Ammon's horn (tissue), 1 donor: ENCODE results near the gene DDIT3.

Experiments used
- DNase-seq: peaks from one replicate; pipeline ENCODE4 v3.0.0-alpha.2; 2016; ENCODE audit warnings: low spot score

The DDIT3 gene

GRCh38 chr12:57485695-57486094 lies 34.6 kb downstream of the DDIT3 start:
- DNase-seq = no peak

DNA sequence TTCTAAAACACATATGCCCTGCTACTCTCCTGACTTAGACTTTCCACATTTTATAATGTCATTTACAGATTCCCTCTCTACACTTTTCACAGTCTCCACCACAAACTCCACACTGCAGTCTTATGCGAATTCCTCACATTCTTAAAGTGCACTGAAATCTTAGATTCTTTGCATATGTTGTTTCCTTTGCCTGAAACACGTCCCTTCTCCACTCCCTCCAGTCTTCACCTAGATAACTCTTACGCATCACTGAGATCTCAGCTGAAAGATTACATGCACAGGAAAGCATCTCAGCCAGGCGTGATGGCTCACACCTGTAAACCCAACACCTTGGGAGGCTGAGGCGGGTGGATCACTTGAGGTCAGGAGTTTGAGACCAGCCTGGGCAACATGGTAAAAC lies 36.8 kb downstream of the DDIT3 start:
- DNase-seq = no peak

DNA sequence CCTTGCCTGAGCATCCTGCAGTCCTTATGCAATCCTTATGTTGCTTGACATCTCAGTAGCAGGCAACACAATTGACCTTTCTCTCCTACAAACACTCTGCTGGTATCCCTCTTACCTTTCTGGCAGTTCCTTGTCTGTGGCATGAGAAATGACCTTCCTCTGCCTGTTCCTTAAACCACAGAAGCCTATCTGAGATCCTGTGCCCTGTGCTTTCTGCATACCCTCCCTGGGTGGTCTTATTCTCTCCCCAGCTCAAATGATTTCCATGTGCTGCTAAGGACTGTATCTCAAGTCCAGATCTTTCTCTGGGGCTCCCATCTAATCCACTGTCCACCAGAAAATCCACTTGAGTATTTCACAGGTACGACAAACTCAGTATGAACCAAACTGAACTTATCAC lies 38.6 kb downstream of the DDIT3 start:
- no peak for DNase-seq

- peak; percentile 58 for DNase-seq
Measured at GRCh38 chr12:57479376-57480115, 40.8 kb downstream of the DDIT3 start, which contains the start of gene ARHGAP9. Gene ARHGAP9 (minus strand): TSS chr12:57479866. CDS start chr12:57479406, 460 bp downstream.

DNA sequence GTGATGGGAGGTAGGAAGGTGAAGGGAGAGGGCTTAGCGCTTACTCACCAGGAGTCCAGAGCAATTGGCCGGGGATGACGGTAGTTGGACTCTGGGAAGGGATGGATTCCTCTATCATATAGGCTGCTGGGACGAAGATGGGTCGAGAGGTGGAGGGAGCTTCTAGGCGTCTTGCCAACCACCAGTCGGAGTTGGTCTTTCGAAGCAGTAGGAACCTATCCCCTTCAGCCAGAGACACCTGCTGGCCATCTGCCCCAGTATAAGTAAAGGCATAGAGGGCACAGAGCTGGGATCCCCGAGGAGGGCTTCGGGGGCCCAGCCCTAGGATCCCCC lies 41.3 kb downstream of the DDIT3 start:
- no peak for DNase-seq

DNA sequence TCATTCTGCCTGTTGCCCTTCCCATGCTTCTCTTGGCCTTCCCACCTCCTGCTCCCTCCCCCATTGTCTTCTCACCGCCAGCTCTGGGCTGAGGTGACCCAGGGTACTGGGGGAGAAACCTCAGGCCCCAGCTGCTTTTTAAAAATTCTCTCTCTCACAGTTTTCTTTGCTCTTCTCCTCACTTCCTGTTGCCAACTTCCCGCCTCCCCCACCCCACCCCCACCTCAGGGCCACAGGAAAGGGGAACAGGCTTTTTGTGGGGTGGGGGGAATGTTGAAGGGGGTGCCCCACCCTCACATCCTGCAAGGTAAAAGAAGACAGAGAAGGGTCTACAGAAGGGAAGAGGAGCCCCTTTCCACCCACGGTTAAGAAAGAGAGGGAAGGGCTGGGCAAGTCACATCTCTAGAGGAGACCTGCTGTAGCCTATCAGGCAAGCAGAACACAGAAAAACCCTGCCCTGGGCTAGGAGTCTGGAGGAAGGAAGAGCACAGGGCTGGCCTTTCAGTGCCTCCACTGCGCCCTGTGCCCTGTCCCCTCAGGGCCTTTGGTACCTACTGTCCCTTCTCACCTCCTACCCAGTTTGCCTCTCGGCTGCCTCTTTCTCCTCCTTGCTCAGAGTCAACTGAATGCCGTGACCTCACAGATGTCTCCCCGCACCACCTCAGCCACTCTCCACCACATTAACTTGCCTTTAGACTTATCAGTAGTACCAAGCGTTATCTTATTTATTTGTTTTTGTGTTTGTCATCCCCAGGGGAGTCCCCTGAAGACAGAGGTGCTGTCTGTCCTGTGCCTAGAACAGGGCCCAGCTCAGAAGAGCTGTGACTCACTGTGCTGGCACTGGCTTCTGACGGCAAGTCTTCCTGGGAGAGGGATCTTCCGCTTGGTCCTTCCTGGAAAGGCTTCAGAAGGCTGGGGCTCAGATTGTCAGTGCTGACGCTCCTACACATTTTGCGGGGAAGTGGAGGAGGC lies 42.3 kb downstream of the DDIT3 start:
- DNase-seq = no peak

- DNase-seq = no peak
Measured at GRCh38 chr12:57476993-57477709, 43.2 kb downstream of the DDIT3 start.

DNA sequence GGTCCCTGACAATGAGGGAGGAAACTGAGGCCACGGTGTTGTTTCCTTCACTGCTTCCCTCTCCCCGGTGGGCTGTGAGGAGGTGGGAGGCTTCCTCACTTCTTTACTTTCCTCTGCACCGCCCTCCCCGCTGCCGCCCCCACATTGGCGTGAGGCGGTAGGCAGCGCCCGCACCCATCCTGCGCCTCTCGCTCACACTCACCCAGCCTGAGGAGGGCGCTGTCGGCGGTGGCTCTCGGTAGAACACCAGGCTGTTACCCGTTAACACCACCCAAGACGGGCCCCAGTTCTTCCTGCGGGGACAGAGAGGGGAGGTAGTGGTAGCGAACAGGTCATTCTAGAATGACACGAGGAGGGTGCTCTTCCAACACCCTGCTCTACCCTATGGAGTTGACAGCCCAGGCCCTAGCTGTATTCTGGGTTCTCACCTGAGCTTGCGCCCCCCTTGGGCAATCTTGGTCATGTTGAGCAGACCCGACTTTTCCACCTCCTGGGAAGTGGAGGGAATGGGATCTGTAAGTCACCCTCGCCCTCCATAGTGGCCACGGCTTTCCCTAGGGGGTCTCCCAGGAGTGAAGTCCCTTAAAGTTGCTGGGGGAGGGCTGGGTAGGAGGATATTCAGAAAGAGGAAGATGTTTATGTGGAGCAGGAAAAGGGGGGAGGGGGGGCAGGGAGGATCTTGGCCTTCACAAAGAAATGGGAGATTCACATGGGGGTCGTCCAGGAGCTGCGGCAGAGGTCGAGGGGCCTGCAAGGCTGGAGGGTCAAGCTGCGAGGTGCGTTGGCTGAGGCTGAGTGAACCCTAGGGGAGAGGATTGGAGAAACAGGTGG lies 43.9 kb downstream of the DDIT3 start:
- no peak for DNase-seq

- no peak for DNase-seq
Measured at GRCh38 chr12:57475271-57476161, 44.8 kb downstream of the DDIT3 start.

DNA sequence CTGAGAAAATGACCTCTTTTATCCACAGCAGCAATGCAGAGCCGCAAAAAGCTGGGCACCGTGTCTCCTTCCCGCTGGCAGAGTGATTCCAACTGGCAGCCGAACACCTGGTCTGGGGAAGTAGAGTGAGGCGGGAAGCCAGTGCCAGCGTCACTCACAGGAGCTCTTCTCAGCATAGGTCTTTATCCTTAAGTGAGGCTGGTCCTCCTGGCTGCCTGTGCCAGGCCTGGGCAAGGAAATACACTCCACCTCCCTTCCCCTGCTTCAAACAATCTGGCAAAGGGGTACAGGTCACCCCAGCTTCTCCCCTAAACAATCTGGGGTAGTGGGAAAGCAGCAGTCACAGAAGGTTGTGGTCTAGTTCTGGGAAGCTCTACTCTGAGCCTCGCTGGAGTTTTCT lies 45.5 kb downstream of the DDIT3 start:
- no peak for DNase-seq

DNA sequence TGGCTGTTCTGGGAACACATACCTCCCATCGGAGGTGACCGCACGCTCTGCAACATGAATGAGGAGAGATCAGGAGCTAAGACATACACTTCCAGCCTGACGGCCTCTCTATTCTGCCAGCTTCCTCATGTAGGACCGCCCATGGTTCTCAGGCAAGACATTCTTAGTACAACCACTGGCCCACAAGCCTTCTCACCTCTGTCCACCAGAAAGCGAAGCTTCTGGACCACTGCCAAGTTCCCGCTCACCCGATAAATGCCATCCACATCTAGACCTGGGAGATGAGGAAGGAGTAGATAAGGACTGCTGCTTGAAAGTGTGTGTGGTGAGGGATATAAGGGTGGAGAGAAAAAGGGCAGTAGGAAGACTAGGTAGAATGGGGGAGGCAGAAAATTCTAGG lies 45.9 kb downstream of the DDIT3 start:
- DNase-seq = no peak

GRCh38 chr12:57473886-57474285 lies 46.4 kb downstream of the DDIT3 start:
- DNase-seq = no peak

GRCh38 chr12:57473392-57473791 lies 46.9 kb downstream of the DDIT3 start:
- DNase-seq = no peak

GRCh38 chr12:57472391-57472790 lies 47.9 kb downstream of the DDIT3 start:
- DNase-seq = no peak

DNA sequence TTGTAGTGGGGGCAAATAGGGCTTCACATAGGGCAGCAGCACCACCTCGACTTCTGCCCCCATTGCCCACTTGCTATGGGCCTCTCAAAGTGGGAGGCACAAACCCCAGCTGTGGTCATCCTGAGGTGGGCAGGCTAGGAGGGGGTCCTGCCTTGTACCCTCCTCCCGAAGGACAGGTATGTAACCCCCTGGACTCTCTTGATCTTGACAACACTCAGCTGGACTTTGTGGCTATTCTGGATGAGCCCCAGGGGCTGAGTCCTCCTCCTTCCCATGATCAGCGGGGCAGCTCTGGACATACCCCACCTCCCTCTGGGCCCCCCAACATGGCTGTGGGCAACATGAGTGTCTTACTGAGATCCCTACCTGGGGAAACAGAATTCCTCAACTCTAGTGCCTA lies 48.7 kb downstream of the DDIT3 start:
- DNase-seq = no peak

DNA sequence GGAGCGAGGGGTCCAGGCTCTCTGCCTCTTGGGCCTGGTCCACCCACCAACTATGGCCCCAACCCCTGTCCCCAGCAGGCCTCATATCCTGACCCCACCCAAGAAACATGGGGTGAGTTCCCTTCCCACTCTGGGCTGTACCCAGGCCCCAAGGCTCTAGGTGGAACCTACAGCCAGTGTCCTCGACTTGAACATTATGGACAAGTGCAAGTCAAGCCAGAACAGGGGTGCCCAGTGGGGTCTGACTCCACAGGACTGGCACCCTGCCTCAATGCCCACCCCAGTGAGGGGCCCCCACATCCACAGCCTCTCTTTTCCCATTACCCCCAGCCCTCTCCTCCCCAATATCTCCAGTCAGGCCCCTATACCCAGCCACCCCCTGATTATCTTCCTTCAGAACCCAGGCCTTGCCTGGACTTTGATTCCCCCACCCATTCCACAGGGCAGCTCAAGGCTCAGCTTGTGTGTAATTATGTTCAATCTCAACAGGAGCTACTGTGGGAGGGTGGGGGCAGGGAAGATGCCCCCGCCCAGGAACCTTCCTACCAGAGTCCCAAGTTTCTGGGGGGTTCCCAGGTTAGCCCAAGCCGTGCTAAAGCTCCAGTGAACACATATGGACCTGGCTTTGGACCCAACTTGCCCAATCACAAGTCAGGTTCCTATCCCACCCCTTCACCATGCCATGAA lies 49.2 kb downstream of the DDIT3 start:
- no peak for DNase-seq

GRCh38 chr12:57470286-57470969 lies 49.9 kb downstream of the DDIT3 start:
- no peak for DNase-seq

DNA sequence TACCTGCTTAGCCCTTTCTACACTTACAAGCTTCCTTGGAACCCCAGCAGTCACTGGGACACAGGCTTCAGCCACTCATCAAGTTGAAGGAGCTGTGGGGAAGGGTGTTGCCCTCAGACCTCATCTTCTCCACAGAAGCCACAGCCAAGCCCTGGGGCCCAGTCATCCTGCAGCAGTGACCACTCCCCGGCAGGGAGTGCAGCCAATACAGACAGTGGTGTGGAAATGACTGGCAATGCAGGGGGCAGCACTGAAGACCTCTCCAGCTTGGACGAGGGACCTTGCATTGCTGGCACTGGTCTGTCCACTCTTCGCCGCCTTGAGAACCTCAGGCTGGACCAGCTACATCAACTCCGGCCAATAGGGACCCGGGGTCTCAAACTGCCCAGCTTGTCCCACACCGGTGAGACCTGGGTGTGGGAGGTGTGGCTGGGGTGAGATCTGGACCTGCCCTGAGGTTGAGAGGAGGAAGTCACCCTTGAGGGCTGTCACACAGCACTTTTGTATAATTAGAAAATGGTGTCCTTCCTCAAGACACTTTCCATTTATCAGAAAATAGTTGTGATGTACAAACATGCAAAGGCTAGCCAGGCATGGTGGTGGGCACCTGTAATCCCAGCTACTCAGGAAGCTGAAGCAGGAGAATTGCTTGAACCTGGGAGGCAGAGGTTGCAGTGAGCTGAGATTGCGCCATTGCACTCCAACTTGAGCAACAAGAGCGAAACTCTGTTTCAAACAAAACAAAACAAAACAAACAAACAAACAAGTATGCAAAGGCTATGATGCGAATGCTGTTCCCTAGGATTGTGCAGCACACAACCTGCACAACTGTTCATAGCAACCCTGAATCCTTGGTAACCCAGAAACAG lies 50.8 kb downstream of the DDIT3 start:
- no peak for DNase-seq
